ENCODE data around the gene PLAGL2.

The PLAGL2 gene

DNA sequence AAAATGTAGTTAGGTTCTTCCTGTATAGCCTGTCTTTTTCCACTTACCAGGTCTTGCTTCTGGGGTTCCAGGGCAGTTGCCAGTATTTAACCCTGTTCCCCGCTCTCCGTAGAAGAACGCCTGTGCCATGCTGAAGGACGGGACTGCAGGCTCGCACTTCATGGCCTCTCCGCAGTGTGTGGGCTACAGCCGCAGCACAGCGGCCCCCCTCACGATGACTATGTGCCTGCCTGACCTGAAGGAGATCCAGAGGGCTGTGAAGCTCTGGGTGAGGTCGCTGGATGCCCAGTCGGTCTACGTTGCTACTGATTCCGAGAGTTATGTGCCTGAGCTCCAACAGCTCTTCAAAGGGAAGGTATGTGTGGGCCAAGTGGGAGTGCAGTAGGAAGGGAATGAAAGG is 23.2 kb upstream of the PLAGL2 start:
- no peak for DNase-seq

- DNase-seq, result no peak
These were observed 21.8 kb upstream of the PLAGL2 start for GRCh38 chr20:32229251-32229747.

- DNase-seq, result no peak
These were observed 20.5 kb upstream of the PLAGL2 start for GRCh38 chr20:32227744-32228688.

DNA sequence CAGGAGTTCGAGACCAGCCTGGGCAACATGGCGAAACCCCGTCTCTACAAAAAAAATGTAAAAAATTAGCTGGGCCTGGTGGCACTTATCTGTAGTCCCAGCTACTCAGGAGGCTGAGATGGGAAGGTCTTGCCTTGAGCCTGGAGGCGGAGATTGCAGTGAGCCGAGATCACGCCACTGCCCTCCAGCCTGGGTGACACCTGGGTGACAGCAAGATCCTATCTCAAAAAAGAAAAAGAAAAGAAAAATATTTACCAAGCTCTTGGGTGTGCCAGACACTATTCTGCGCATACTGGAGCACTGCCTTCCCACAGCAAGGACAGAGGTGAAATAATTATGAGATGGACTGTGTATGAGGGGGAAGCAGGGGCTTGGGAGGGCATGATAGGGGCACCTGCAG is 19.8 kb upstream of the PLAGL2 start:
- DNase-seq, result no peak

DNA sequence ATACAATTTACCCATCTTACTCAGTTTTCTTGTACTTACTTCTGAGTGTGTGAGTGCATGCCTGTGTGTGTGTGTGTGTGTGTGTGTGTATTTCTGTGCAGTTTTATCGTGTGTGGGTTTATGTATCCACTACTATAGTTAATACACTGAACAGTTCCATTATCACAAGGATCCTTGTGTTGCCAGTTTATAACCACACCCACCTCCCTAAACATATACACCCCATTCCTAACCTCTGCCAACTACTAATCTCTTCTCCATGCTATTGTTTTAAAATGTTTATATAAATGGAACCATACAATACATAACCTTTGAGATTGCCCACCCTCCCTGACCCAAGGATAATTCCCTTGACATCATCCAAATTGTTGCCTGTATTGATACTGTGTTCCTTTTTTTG is 18.8 kb upstream of the PLAGL2 start:
- no peak for DNase-seq

DNA sequence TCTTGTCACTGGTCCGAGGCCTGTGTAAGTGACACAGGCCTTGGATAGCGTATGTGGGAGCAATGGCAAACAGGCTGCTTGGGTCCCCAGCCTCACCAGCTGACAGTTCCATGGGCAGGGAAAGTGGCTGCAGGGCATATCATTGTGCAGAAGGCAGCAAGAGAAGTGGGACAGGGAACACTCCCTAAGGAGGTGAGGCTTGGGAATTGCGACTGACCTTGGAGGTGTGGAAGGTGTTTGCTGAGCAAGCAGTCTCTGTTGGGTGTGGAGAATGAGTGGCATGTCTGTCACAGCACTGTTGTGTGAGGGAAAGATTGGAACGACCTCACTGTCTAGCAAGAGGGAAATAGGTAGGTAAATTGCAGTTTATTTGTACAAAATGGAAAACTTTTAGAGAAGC is 16.9 kb upstream of the PLAGL2 start:
- no peak for DNase-seq

DNA sequence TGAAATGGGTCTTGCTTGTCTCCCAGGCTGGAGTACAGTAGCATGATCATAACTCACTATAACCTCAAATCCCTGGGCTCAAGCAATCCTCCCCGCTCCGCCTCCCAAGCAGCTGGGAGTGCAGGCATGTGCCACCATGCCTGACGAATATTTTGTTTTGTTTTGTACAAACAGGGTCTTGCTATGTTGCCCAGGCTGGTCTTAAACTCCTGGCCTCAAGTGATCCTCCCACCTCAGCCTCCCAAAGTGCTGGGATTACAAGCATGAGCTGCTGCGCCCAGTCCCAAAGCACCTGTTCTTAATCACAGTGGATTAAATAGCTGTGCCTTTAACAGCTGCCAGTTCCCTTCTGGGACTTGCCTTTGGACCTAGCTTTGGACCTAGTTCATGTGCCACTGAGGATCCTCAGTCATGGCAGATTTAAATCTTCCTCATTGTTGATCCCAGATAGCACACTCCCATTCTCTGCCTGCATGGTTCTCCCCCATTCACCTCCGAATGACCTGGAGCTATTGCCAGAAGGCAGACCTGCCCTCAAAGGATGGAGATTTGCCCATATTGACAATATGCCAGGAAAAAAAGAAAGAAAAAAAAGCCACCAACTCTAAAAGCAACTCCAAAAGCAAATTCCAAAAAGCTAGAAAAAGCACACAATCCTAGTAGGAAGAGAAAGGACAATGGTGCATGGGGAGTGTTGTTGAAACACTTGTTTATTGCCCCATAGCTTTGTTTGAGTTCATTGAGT is 10.8 kb upstream of the PLAGL2 start:
- no peak for DNase-seq

DNA sequence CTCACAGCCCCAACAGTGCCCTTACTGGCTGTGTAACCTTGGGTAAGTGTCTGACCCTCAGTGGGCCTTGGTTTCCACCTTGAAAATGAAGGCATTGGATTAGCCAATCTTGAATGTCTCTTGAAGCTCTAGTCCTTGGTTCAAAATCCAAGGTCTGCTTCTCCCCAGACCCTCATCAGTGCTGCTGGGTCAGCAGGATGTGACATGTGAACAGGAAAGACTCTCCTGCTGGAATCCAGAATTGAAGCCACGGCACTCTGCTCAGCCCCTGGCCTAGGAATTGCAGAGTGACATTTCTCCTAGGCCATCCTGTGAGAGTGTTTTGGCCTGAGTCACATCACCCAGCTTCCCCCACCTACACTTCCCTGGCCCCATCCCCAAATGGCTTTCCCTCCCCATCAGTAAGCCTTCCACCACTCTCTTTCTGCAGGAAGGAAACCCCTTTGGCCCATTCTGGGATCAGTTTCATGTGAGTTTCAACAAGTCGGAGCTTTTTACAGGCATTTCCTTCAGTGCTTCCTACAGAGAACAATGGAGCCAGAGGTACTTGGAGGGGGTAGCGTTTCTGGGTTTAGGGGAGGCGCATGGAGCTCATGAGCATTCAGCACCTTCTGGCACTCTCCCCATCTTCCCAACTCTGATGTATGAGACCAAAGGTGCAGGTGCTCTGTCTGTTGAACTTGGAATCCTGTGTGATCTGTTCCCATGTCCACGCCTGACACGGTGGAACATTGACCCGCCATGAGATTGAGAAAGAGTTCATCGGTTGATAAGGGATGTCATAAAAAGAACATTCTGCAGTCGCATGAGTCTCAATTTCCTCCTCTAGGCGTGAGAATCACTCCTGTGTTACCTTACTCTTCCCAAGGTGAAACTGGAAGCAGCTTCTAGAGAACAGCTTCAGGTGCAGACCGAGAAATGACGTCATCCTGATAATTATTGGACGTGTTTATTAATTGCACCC is 8.9 kb upstream of the PLAGL2 start:
- no peak for DNase-seq

- no peak for DNase-seq
These were observed 8.2 kb upstream of the PLAGL2 start for GRCh38 chr20:32215729-32216128.

DNA sequence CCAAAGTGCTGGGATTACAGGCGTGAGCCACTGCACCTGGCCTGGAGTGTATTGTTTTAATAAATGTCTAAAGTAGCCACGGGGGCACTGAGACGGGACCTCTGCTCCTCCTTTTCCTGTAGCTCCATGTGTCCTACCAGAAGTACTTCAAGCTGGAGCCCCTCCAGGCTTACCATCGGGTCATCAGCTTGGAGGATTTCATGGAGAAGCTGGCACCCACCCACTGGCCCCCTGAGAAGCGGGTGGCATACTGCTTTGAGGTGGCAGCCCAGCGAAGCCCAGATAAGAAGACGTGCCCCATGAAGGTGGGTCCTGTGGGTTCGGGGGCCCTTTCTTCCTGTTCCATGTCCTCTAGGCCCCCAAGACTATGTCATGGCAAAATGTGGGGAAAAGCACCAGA is 7.6 kb upstream of the PLAGL2 start:
- DNase-seq, result no peak

DNA sequence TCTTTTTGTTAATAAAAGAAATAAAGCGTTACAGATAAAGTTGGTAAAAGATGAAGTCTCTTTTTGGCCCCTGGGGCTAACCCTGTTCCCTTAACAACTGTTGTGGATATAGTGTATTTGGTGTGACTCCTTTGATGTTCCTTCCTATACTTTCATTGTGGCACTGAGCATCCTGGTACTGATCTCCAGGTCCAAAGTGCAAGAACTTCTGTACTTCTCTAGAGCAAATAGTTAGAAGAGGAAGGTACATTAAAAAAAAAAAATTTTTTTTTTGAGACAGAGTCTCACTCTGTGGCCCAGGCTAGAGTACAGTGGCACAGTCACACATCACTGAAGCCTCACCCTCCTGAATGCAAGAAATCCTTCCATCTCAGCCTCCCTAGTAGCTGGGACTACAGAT is 6.3 kb upstream of the PLAGL2 start:
- DNase-seq, result no peak

DNA sequence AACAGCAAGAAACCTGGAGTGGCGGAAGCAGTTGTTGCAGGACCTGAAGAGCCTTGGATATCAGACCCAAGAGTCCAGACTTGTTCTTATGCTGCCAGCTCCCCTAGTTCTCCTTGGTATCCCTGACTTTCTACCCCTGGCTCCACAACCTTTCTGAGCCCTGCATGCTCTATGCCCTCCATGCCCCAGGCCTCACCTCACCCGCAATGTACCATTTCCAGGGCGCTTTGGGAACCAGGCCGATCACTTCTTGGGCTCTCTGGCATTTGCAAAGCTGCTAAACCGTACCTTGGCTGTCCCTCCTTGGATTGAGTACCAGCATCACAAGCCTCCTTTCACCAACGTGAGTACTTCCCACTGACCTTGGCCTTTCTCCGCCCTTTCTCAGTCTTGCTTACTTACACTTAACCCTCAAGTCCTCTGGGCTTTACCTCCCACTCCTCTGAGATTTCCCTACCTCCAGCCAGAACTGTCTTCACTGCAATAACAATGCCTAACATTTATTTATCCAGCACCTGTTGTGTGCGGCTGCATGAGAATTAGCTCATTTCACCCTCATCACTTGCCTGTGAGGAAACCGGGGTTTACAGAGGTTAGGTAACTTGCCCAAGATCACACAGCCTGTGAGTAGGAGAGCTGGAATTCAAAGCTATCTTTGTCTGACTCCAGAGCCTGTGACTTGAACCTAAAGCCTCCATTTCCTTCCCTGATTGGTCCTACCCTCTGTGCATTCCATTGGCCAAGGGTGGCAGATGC is 2.5 kb upstream of the PLAGL2 start:
- no peak for DNase-seq

DNA sequence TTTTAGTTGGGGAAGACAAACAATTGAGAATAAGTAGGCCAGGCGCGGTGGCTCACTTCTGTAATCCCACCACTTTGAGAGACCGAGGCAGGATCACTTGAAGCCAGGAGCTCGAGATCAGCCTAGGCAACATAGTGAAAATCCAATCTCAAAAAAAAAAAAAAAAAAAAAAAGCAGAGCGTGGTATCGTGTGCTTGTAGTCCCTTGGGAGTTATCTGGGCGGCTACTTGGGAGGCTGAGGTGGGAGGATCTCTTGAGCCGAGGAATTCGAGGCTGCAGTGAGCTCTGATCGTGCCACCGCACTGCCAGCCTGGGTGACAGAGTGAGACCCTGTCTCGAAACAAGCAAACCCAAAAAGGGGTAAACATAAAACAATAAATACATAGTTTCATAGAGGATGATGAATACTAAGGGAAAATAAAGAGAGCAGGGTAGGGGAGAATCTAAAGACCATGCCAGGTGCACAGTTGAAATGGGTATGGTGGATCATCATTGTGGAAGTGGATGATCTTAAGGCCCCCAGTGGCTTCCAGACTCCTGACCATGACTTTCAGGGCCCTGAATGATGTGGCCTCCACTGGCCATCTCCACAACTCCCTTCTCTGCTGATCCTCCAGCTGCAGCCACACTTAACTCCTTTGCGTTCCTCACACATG is 1.1 kb upstream of the PLAGL2 start:
- DNase-seq, result no peak

GRCh38 chr20:32206760-32207625 is 550 bp downstream of the PLAGL2 start:
- DNase-seq, result no peak

DNA sequence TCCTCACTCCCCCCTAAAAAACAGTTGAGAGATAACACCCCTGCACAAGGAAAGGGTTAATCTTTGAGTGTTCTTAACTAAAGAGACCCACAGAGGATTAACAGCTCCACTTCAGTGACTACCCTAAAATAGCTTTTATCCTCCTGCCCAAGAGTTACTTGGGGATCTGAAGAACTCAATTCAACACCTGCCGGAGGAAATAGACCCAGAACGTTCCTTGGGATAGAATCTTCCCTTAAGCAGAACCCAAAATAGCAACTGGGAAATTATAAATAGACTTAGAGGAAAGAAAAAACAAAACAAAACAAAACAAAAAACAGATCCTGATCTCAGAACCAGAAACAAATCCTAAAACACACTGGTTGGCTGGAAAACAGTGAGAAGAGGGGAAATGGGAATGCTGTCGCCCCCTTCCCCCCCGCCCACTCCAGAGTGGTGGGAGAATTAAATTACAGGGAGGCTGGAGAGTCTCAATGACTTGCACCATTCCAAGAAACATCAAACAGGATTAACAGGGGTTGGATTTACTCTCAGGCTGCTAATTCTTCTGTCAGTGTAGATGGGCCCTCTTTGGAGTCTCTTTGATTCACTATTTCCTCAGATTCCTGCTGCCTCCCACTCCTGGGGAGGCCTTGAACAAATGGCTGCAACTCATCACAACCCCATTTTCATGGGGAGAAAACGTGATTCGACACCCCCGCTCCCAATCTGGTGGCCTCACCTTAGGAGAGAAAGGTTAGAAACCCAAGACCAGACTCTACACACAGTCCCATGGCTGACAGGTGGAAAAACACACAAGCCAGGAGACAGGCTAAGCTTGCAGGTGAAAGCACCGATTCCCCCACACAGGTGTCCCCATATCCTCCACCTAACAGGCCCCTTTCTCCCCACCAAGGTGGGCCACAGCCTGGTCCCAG is 1.4 kb downstream of the PLAGL2 start:
- DNase-seq, result no peak

DNA sequence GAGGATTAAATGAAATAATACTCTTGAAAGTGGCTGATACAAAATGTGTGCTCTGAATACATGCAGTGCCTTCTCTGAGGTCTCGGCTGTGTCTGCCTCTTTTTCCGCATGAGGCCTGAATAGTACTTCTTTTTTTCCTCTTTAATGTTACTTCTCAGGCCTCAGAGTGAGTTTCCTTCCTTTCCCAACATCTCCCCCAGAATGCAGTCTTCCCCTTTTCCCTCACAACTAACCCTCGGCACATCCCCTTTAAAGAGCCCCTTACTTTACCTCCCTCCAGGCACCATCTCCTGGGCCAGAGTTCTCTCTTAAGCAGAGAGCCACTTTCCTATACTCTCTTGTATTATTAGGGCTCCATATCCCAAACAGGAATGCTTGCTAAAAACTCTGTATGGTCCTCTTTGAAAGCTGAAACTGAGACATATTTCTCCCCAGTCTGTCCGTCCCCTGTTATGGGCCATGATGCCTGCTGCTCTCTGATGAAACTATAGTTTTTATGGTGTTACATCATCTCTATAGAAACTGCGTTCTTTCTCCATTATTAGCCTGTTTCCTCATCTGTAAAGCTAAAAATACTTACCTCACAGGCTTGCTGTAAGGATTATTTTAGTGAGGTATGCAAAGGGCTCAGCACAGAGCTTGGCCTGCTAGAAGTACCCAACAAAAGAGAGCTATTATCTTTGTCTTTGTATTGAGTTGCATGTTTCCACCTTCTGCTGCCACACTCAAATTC is 2.3 kb downstream of the PLAGL2 start:
- no peak for DNase-seq

DNA sequence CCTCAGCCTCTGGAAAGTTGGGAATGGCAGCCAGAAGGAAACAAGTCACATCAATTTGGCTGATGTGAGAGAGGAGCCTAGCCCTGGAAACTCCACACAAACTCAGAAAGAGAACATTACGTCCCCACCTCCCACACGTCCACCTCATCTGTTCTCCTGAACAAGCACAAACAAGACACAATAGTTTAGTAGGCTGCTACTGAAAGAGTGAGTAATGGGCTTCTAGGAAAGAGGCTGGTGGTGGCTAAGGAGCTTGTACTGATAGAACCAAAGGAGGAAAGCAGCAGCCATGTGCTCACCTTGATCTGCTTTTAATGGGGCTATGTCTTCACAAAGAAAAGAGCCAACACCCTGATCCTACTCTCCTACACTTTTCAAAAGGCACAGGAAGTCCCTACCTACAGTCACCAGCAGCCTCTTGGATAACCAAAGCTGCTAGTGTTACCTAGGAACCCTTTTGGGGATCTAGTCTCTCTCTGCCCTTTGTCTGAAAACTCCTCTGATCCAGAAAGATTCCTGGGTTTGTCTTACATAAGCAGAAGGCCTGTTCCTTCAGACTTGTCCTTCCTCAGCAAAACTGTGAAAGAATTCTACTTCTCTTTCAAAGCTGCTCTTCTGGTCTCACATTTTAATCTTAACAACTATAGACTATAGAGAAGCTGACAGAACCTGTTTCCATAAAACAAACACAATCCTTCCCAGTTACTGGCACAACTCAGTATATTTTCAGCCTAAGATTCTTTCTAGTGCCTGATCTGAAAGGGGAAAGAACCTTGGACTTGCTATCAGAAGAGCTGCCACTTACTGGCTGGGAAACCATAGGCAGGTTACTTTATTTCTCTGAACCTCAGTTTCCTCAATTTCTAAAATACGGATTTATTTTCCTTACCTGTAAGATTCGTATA is 3.1 kb downstream of the PLAGL2 start:
- DNase-seq, result no peak
